Measurements from ENCODE around the gene ZBTB21. TPM values are rescaled to one million over a fixed set of nuclear protein-coding genes. Genes with fewer than 3 reads are reported as not detected.
"Not testable (repeated sequence)": the region's sequence is repeated elsewhere in the genome, so short reads cannot be mapped to it uniquely, and the experiment has no call there.

ZBTB21 gene
- total RNA-seq, 2 experiments from 2014 or later, result 23.6 to 24.1 TPM

DNA sequence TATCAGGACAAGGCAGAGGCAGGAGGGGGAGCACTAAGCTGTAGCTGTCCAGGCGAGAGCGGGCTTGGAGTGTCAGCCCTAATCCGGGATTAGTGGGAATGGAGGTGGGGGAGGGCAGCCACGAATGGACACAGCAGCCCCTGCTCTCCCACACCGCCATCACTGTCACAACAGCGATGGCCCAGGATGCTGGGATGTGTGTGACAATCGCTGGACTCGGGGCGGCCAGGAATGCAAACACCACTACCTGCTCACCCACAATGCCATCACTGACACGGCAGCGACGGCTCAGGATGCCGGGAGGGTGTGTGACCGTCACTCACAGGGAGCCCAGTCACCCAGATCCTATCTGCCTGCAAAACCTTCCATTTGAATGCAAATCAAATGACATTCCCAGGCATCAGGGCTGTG lies 59.2 kb downstream of the ZBTB21 start:
- DNase-seq, result no peak
- ChIA-PET CTCF (no interaction called here), POLR2A (no interaction called here)
- peaks cover 12% of the 10 kb centered on the region for H3K27me3 Mint-ChIP-seq
- H3K4me3 Mint-ChIP-seq, result no peak overlapping the region
- intact Hi-C loops (cut with micrococcal nuclease), result no loop called here
- no peaks in the 10 kb centered on the region for H3K36me3 Mint-ChIP-seq
- no peak overlapping the region for H3K27ac Mint-ChIP-seq
- peaks cover 7% of the 10 kb centered on the region for H3K4me1 Mint-ChIP-seq (ENCODE audit: low read depth)
- H3K9me3 Mint-ChIP-seq, result no peaks in the 10 kb centered on the region

DNA sequence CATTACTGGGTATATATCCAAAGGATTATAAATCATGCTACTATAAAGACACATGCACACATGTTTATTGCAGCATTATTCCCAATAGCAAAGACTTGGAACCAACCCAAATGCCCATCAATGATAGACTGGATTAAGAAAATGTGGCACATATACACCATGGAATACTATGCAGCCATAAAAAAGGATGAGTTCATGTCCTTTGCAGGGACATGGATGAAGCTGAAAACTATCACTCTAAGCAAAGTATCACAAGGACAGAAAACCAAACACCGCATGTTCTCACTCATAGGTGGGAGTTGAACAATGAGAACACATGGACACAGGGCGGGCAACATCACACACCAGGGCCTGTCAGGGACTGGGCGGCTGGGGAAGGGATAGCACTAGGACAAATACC lies 60.5 kb downstream of the ZBTB21 start:
- H3K36me3 Mint-ChIP-seq; H3K27me3 Mint-ChIP-seq; H3K4me1 Mint-ChIP-seq (ENCODE audit: low read depth); POLR2A ChIA-PET; H3K4me3 Mint-ChIP-seq; H3K9me3 Mint-ChIP-seq; CTCF ChIA-PET; DNase-seq; H3K27ac Mint-ChIP-seq; intact Hi-C loops (cut with micrococcal nuclease): not testable (repeated sequence)

DNA sequence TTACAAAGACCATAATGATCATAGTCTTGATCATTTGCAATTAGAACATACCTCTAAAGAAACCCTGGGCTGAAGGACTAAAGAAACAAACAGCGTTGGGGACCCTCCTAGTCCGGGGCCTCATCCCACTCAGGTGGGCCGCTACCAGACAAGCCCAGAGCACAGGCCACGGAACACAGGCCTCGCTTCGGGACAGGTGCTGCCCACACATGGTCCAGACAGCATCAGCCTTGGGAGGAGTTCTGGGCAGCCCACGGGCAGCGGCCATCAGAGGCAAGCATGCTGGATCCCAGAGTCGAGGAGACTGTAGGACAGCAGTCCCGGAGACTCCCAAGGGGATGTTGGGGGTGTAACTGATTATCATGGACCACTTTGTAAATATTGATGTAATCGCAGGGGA lies 61.3 kb downstream of the ZBTB21 start:
- Mint-ChIP-seq H3K4me3 (no peak overlapping the region), H3K27ac (no peak overlapping the region), H3K27me3 (peaks cover 4% of the 10 kb centered on the region), H3K36me3 (no peaks in the 10 kb centered on the region), H3K9me3 (no peaks in the 10 kb centered on the region), H3K4me1 (ENCODE audit: low read depth) (no peaks in the 10 kb centered on the region)
- ChIA-PET POLR2A (no interaction called here), CTCF (no interaction called here)
- DNase-seq, result no peak
- intact Hi-C loops (cut with micrococcal nuclease), result no loop called here

DNA sequence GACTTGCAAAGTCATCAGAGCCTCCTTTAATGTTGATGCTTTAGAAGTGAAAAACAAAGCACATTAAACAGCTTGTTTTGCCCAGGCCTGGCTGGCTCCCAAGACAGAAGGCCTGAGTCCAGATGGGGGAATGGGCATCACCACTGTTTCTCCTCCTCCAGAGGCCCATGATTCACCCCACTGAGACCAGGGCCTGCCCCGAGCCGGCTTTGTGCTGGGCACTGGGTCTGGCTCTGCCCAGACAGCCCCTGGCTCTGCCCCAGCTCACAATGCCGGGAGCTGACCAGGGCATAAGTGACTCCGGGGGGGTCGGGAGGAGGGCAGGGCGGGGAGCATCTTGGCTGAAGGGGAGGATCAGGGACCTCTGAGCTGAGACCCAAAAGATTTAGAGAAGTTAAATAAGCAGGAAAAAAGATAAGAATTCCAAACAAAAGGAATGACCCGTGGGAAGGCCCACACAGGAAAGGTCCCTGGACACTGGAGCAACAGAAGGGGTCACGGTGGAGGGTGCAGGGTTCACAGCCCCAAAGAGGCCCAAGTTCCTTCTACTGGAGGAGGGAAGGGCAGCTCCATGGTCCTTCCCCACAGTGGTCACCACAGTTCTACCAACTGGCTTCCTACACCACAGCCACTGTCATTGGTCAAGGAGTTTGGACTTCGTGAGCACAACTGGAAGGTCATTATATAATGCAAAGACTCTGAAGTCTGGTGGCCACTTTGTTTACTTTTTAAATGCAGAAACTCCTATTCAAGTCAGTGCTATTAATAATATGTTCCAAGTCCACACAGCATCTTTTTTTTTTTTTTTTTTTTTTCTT lies 61.9 kb downstream of the ZBTB21 start:
- H3K36me3 Mint-ChIP-seq, result no peaks in the 10 kb centered on the region
- CTCF ChIA-PET, result no interaction called here
- intact Hi-C loops (cut with micrococcal nuclease), result no loop called here
- H3K27ac Mint-ChIP-seq, result no peak overlapping the region
- POLR2A ChIA-PET, result no interaction called here
- no peaks in the 10 kb centered on the region for H3K4me1 Mint-ChIP-seq (ENCODE audit: low read depth)
- no peaks in the 10 kb centered on the region for H3K9me3 Mint-ChIP-seq
- peaks cover 4% of the 10 kb centered on the region for H3K27me3 Mint-ChIP-seq
- H3K4me3 Mint-ChIP-seq, result no peak overlapping the region
- DNase-seq, result no peak

DNA sequence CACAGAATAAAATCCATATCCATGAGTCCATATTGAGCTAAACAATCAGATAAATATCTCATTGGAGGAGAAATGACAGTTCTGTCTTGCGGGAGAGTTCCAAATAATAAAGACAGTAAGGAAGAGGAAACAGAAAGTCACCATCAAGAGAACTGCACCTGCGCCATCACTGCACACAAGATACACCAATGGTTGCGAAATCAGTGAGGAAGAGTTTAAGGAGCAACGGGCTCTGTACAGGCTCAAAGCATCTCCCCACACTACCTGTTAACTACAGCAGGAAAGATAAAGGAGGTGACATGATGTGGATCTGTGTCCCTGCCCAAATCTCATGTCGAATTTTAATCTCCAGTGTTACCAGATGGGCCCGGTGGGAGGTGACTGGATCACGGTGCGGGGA lies 64.2 kb downstream of the ZBTB21 start:
- POLR2A ChIA-PET, result no interaction called here
- H3K27ac Mint-ChIP-seq, result no peak overlapping the region
- no peak overlapping the region for H3K4me3 Mint-ChIP-seq
- no peaks in the 10 kb centered on the region for H3K36me3 Mint-ChIP-seq
- CTCF ChIA-PET, result no interaction called here
- intact Hi-C loops (cut with micrococcal nuclease), result no loop called here
- no peak for DNase-seq
- no peaks in the 10 kb centered on the region for H3K4me1 Mint-ChIP-seq (ENCODE audit: low read depth)
- H3K9me3 Mint-ChIP-seq, result no peaks in the 10 kb centered on the region
- H3K27me3 Mint-ChIP-seq, result no peaks in the 10 kb centered on the region

DNA sequence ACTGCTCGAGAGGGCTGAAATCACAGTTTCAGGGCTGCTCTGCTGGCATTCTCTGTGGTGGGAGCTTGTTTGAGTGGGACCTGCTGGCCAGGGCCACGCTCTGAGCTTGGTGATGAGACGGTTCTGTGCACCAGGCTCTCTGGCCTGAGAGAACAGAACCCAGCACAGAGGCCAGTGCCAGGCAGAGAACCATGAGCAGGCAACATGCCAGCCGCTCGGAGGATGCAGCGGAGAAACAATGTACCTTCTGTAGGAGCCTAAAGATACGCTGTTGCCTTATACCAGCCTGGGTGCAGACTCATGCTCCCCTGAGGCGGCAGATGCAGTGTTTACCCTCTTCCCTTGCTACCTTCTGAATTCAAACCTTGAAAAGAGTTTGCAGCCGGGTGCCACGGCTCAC lies 66.3 kb downstream of the ZBTB21 start:
- no peaks in the 10 kb centered on the region for H3K27me3 Mint-ChIP-seq
- intact Hi-C loops (cut with micrococcal nuclease), result no loop called here
- H3K4me1 Mint-ChIP-seq (ENCODE audit: low read depth), result no peaks in the 10 kb centered on the region
- CTCF ChIA-PET, result no interaction called here
- H3K36me3 Mint-ChIP-seq, result no peaks in the 10 kb centered on the region
- no peak overlapping the region for H3K27ac Mint-ChIP-seq
- no peak overlapping the region for H3K4me3 Mint-ChIP-seq
- POLR2A ChIA-PET, result no interaction called here
- H3K9me3 Mint-ChIP-seq, result no peaks in the 10 kb centered on the region
- DNase-seq, result no peak

DNA sequence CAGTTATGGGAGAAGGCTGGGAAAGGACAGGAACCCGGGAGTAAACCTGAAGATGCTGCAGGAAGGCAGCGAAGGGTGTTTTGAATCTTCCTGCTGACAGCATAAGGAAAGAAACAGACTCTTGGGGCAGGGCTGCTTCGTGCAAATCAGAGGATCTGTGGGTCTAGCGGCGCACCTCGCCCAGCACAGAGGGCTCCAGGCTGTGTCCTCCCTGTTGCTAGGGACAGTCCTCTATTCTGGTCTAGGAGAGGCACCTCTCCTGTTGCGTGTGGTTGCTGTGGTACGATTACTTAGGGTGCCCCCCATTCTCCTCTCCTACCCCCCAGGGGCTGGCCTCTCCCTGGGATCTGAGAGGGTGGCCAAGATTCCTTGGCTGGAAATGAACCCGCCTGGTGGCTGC lies 67.7 kb downstream of the ZBTB21 start:
- ChIA-PET POLR2A (no interaction called here), CTCF (no interaction called here)
- H3K4me3 Mint-ChIP-seq, result no peak overlapping the region
- no peaks in the 10 kb centered on the region for H3K4me1 Mint-ChIP-seq (ENCODE audit: low read depth)
- no peak for DNase-seq
- H3K27ac Mint-ChIP-seq, result no peak overlapping the region
- H3K27me3 Mint-ChIP-seq, result no peaks in the 10 kb centered on the region
- H3K9me3 Mint-ChIP-seq, result no peaks in the 10 kb centered on the region
- H3K36me3 Mint-ChIP-seq, result no peaks in the 10 kb centered on the region
- intact Hi-C loops (cut with micrococcal nuclease), result no loop called here

DNA sequence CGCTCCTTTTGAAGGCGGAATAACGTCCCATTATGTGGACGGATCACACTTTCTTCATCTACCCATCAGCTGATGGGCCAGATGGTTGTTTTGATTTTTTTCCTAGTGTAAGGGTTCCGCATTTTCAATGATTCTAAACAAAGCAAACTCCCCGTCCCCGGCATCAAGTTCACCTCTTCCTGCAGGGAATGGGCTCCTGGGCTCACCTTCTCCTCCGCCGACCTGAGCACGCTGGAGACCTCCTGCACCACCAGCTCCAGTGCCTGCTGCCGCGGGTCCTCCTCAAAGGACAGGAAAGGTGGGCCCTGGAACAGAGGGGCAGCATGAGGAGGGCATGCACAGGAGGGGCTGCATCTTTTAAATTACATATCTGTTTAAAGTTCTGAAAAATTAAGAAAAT lies 68.2 kb downstream of the ZBTB21 start:
- Mint-ChIP-seq H3K27me3 (no peaks in the 10 kb centered on the region), H3K27ac (no peak overlapping the region), H3K4me3 (no peak overlapping the region)

DNA sequence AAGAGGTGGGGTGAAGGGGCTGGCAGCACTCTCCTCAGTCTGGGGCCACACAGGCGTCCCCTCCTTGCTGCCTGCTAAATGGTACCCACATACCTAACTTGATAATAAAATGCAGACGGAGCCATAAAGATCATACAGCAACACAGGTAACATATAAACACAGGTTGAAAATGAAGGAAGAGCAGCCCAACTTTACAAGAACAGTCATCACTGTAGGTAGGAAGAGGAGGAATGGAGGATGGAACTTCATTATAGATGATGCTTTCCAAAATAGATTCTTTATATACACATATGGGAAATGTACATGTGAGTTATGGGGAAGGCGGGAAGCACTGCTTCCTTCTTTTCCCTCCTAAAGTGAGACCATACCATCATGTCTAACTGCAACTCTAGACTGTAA lies 69.7 kb downstream of the ZBTB21 start:
- CTCF ChIA-PET, result interaction anchor here (0.7 kb wide), 1 partner anchor 124 kb away, joined by 3 read pairs; no protein-coding TSS in a partner anchor
- intact Hi-C loops (cut with micrococcal nuclease), result no loop called here
- Mint-ChIP-seq H3K4me3 (no peak overlapping the region), H3K4me1 (ENCODE audit: low read depth) (no peaks in the 10 kb centered on the region), H3K36me3 (no peaks in the 10 kb centered on the region), H3K27me3 (no peaks in the 10 kb centered on the region), H3K27ac (no peak overlapping the region), H3K9me3 (no peaks in the 10 kb centered on the region)
- POLR2A ChIA-PET, result no interaction called here
- no peak for DNase-seq

More for the DNA sequence above, 68.2 kb downstream of the ZBTB21 start:
- Mint-ChIP-seq H3K36me3 (no peaks in the 10 kb centered on the region), H3K4me1 (ENCODE audit: low read depth) (no peaks in the 10 kb centered on the region), H3K9me3 (no peaks in the 10 kb centered on the region)
- CTCF ChIA-PET, result interaction anchor here (0.7 kb wide), 1 partner anchor 176 kb away, joined by 3 read pairs; no protein-coding TSS in a partner anchor
- POLR2A ChIA-PET, result no interaction called here
- intact Hi-C loops (cut with micrococcal nuclease), result no loop called here
- DNase-seq, result no peak

DNA sequence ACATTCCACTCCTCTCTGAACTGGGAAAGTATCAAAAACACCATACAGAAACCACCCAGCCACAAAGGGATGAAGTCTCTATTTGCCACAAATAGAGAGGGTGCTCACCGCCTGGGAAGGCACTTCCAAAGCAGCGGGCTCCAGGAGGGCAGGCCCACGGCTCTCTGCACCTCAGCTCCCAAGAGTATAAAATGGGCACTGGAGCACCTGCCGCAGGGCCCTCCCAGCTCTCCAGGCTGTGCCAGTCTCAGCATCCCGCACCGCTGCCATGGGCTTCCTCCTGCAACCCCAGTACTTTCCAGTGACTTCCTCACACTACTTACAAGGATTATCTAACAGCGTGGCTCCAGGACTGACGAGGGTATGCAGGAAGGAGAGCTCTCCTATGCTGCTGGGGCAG lies 70.8 kb downstream of the ZBTB21 start:
- DNase-seq, result no peak
- H3K4me1 Mint-ChIP-seq (ENCODE audit: low read depth), result no peaks in the 10 kb centered on the region
- H3K27ac Mint-ChIP-seq, result no peak overlapping the region
- H3K36me3 Mint-ChIP-seq, result no peaks in the 10 kb centered on the region
- POLR2A ChIA-PET, result no interaction called here
- intact Hi-C loops (cut with micrococcal nuclease), result no loop called here
- H3K4me3 Mint-ChIP-seq, result no peak overlapping the region
- H3K27me3 Mint-ChIP-seq, result no peaks in the 10 kb centered on the region
- CTCF ChIA-PET, result no interaction called here
- no peaks in the 10 kb centered on the region for H3K9me3 Mint-ChIP-seq

Other genes starting within 250 kb of the ZBTB21 start
- gene RIPK4, start 243.3 kb downstream of the ZBTB21 start, total RNA-seq, result under 1 TPM; 0.10 to 0.24 TPM
- 1 to 10 TPM; 8.5 to 9.9 TPM for gene PRDM15, start 131.0 kb downstream of the ZBTB21 start, total RNA-seq
- gene C2CD2, start 56.3 kb downstream of the ZBTB21 start, total RNA-seq, result 1 to 10 TPM; 3.8 to 7.5 TPM
- gene UMODL1, start 61.0 kb upstream of the ZBTB21 start, total RNA-seq, result not detected
- 10 to 100 TPM; 22.2 to 24.6 TPM for gene ABCG1, start 208.8 kb upstream of the ZBTB21 start, total RNA-seq

All from activated CD4-positive, alpha-beta memory T cell treated with anti-CD3 and anti-CD28 coated beads for 36 hours (primary cell).